HL-60 (cell line): ENCODE data around the gene ABHD16A.

Experiments
- DNase-seq, 2 experiments: peaks; one replicate each; pipeline ENCODE4 v3.0.0-alpha.2; 2010 to 2020; ENCODE audit warnings: low read depth in 1 of 2, low spot score in 1 of 2
- H3K27ac ChIP-seq: fragments of 250-450 bp; sonication (Bioruptor Pico); replicated peaks from 2 replicates; pipeline ENCODE4 v1.5.1; 2020; ENCODE audit warnings: mild to moderate bottlenecking, moderate library complexity
- H3K27me3 ChIP-seq: fragments of 250-450 bp; sonication (Bioruptor Pico); 2 replicates; pipeline ENCODE4 v1.5.1; 2021; ENCODE audit warnings: mild to moderate bottlenecking, moderate library complexity; ENCODE audit not compliant: insufficient read depth, poor library complexity, severe bottlenecking
- H3K4me3 ChIP-seq: replicated peaks from 2 replicates; pipeline ENCODE4 v1.5.1; 2011; ENCODE audit warnings: mild to moderate bottlenecking, control low read depth, low read length; ENCODE audit not compliant: insufficient read depth
- CTCF ChIP-seq: IDR thresholded peaks from one replicate; pipeline ENCODE4 v1.5.1; 2011; ENCODE audit warnings: low read length, control low read depth, inconsistent platforms; ENCODE audit not compliant: insufficient read depth
- GABPA ChIP-seq: IDR thresholded peaks from 2 replicates; pipeline ENCODE4 v1.6.1; 2012; ENCODE audit warnings: low read depth
- POLR2AphosphoS5 ChIP-seq: IDR thresholded peaks from 2 replicates; pipeline ENCODE4 v1.6.1; 2012; ENCODE audit warnings: low read depth
- REST ChIP-seq: IDR thresholded peaks from 2 replicates; pipeline ENCODE4 v1.6.1; 2012; ENCODE audit warnings: low read depth; ENCODE audit not compliant: insufficient replicate concordance
- SPI1 ChIP-seq: IDR thresholded peaks from 2 replicates; pipeline ENCODE4 v1.6.1; 2012; ENCODE audit warnings: low read depth, mild to moderate bottlenecking, borderline replicate concordance

Gene ABHD16A

GRCh38 chr6:31693535-31693934, 9.6 kb downstream of the ABHD16A start:
- H3K27ac ChIP-seq, result no peak overlapping the region
- TF ChIP-seq CTCF (no peak), REST (no peak), SPI1 (no peak), POLR2AphosphoS5 (no peak), GABPA (no peak)
- no peak for DNase-seq
- no peak overlapping the region for H3K4me3 ChIP-seq
- H3K27me3 ChIP-seq, result no peaks in the 10 kb centered on the region

DNA sequence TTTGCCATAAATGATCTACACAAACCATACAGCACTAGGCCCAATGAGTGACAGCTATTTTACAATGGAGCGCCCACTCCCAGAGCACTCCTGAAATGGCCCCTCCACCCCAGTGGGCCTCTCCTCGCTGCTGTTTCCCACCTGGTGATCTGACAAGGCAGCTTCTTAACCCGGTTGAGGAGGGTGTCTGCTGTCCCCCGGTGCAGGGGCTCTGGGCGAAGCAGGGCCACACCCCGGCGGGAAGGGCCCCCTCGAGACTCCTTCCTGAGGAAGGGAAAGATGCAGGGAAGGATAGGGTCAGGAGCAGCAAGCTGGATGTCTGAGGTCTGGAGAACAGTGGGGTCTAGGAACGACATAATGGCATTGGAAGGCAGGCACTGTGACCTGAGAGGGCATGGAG, 10.2 kb downstream of the ABHD16A start:
- no peak for TF ChIP-seq SPI1
- no peak for TF ChIP-seq CTCF
- TF ChIP-seq REST, result no peak
- TF ChIP-seq GABPA, result no peak
- no peak for TF ChIP-seq POLR2AphosphoS5
- Histone ChIP-seq H3K4me3 (no peak overlapping the region), H3K27ac (no peak overlapping the region), H3K27me3 (no peaks in the 10 kb centered on the region)
- DNase-seq, result no peak

- TF ChIP-seq POLR2AphosphoS5 (no peak), GABPA (no peak)
- H3K27me3 ChIP-seq, result no peaks in the 10 kb centered on the region
- DNase-seq, result no peak
- H3K4me3 ChIP-seq, result no peak overlapping the region
- H3K27ac ChIP-seq, result no peak overlapping the region
These were observed 10.8 kb downstream of the ABHD16A start for GRCh38 chr6:31692353-31692752.

DNA sequence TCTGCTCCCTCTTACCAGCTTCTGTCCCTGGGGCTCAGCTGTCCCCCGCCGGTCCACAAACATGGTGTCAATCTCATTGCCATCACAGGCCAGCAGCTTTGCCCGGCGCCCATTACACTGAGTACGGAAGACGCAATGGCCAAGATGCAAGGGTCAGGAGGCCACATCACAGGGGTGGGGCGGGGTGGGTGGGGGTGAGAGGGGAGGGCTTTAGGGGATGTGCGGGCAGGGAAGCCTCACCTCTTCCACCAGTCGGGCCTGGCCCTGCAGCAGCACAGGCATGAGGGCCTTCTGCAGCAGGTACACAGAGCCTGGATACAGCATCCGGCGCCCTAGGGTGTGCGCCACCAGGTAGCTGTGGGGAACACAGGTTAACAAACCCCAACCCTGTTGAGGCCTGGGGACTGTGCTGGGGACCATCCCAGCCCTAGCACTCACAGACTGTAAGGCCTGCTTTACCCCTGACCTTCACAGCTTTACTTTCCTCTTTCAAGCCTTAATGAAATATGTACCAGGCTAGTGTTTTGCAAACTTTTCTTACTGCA, 11.5 kb downstream of the ABHD16A start:
- no peak overlapping the region for H3K27ac ChIP-seq
- H3K4me3 ChIP-seq, result no peak overlapping the region
- no peak for DNase-seq
- no peak for TF ChIP-seq POLR2AphosphoS5
- no peak for TF ChIP-seq SPI1
- TF ChIP-seq CTCF, result no peak
- TF ChIP-seq REST, result no peak
- H3K27me3 ChIP-seq, result no peaks in the 10 kb centered on the region
